GM12878 (cell line): Measurements from ENCODE around the gene DOLPP1. TPM values are rescaled to one million over a fixed set of nuclear protein-coding genes. Genes with fewer than 3 reads are reported as not detected.
A peak's percentile ranks its signal among the peaks of the same experiment; 100 is the strongest.
"Not testable (repeated sequence)": the region's sequence is repeated elsewhere in the genome, so short reads cannot be mapped to it uniquely, and the experiment has no call there.

ENCODE experiments used
- ATAC-seq: fragments of 200-7000 bp; cut with Tn5 transposase; 3 replicates; pipeline ENCODE4 v1.9.1; 2020; ENCODE audit warnings: mild to moderate bottlenecking, moderate library complexity
- BruUV-seq: library from RNA; stranded (reverse); fragments of 400-500 nt; replicated peaks from 2 replicates; lab custom pipeline; 2021; lab: Mats Ljungman, UMichigan
- CTCF ChIA-PET: fragments of 300-600 bp; sonication (Branson Sonifier 250); formaldehyde crosslinking; extraction: SDS; loops from one replicate; lab custom pipeline; 2021; ENCODE audit warnings: inconsistent platforms; lab: Yijun Ruan, JAX
- POLR2A ChIA-PET: fragments of 350-600 bp; formaldehyde crosslinking; extraction: SDS; loops from one replicate; lab custom pipeline; 2021; ENCODE audit warnings: inconsistent platforms; lab: Charles Lee
- RAD21 ChIA-PET: fragments of 300-600 bp; sonication (Branson Sonifier 250); formaldehyde crosslinking; loops from one replicate; lab custom pipeline; 2023; ENCODE audit warnings: antibody characterized with exemption; ENCODE audit not compliant: unreplicated experiment; lab: Charles Lee
- SMC1A ChIA-PET: fragments of 300-600 bp; sonication (Branson Sonifier 250); formaldehyde crosslinking; loops from one replicate; lab custom pipeline; 2023; ENCODE audit not compliant: unreplicated experiment, uncharacterized antibody; lab: Charles Lee
- DNase-seq: peaks from one replicate; pipeline ENCODE4 v3.0.0-alpha.2; 2011; ENCODE audit warnings: low read depth, low spot score
- FAIRE-seq: peaks from 3 replicates; lab custom pipeline; 2011; peaks lifted over from hg19 to GRCh38; lab: Jason Lieb, UNC
- H2AFZ ChIP-seq: 2 replicates; pipeline ENCODE4 v1.6.0; 2011; ENCODE audit warnings: low read depth, low read length, control low read depth; ENCODE audit not compliant: control insufficient read depth
- H3K27ac ChIP-seq: 2 replicates; pipeline ENCODE4 v1.5.1; 2011; ENCODE audit warnings: control low read depth; ENCODE audit not compliant: control insufficient read depth, insufficient read depth
- H3K27me3 ChIP-seq, 2 experiments: replicated peaks in 1 of 2; 2 replicates each; pipeline versions ENCODE4 v1.6.0 to v1.6.1; 2011; ENCODE audit warnings: low read length in 1 of 2; ENCODE audit not compliant: control insufficient read depth in 2 of 2, insufficient read depth in 2 of 2
- H3K36me3 ChIP-seq, 2 experiments: 2 replicates each; pipeline ENCODE4 v1.5.1; 2011; ENCODE audit warnings: low read length in 1 of 2; ENCODE audit not compliant: control insufficient read depth in 2 of 2, insufficient read depth in 2 of 2
- H3K4me1 ChIP-seq: 2 replicates; pipeline ENCODE4 v1.6.1; 2011; ENCODE audit warnings: mild to moderate bottlenecking, low read length, moderate library complexity, mixed read lengths; ENCODE audit not compliant: control insufficient read depth, insufficient read depth
- H3K4me2 ChIP-seq: 2 replicates; pipeline ENCODE4 v1.6.0; 2011; ENCODE audit warnings: control low read depth; ENCODE audit not compliant: control insufficient read depth, insufficient read depth
- H3K4me3 ChIP-seq: fragments of 200-600 bp; sonication (generic); 2 replicates; pipeline ENCODE4 v1.5.1; 2016
- H3K79me2 ChIP-seq: 2 replicates; pipeline ENCODE4 v1.6.0; 2011; ENCODE audit warnings: low read length; ENCODE audit not compliant: control insufficient read depth, insufficient read depth
- H3K9ac ChIP-seq: 2 replicates; pipeline ENCODE4 v1.8.0; 2011; ENCODE audit warnings: low read length, control low read depth, mixed read lengths; ENCODE audit not compliant: control insufficient read depth, insufficient read depth
- H3K9me3 ChIP-seq: replicated peaks from 3 replicates; pipeline ENCODE4 v1.5.1; 2011; ENCODE audit warnings: mild to moderate bottlenecking, low read length; ENCODE audit not compliant: control insufficient read depth, insufficient read depth
- H4K20me1 ChIP-seq: 2 replicates; pipeline ENCODE4 v1.6.0; 2011; ENCODE audit not compliant: control insufficient read depth, insufficient read depth
- ATF2 ChIP-seq: IDR thresholded peaks from 2 replicates; pipeline ENCODE4 v1.6.1; 2012; ENCODE audit warnings: low read length, inconsistent platforms
- IKZF1 ChIP-seq: fragments of 450-650 bp; conservative IDR thresholded peaks from 2 replicates; pipeline ENCODE4 v1.6.1; 2017; ENCODE audit warnings: antibody characterized with exemption, mild to moderate bottlenecking
- MLLT1 ChIP-seq: fragments of 450-650 bp; IDR thresholded peaks from 2 replicates; pipeline ENCODE4 v1.6.1; 2016; ENCODE audit warnings: mild to moderate bottlenecking
- WGBS: methylation state at CpG from one replicate; pipeline ENCODE4 v1.1.6; 2016; ENCODE audit warnings: low lambda C conversion rate; ENCODE audit not compliant: insufficient replicate concordance, insufficient coverage; ENCODE audit errors: missing lambda C conversion rate; 5-methylcytosine and 5-hydroxymethylcytosine counted together
- in situ Hi-C: fragments of 300-500 bp; cut with MboI; formaldehyde crosslinking; loops from 9 replicates; pipeline ENCODE4 v1.14.3; 2018; ENCODE audit warnings: mixed read lengths
- intact Hi-C: fragments of 100-400 bp; cut with micrococcal nuclease; formaldehyde crosslinking; loops from one replicate; pipeline ENCODE4 v1.14.2; 2022; ENCODE audit not compliant: unreplicated experiment
- polyA plus RNA-seq, 11 experiments: library from polyadenylated mRNA; depleted of rRNA in 4 of 11; unstranded in 6 of 11; stranded (reverse) in 5 of 11; fragments of >200 nt; fragmentation: Nextera tagmentation in 4 of 11; fragmentation: Illumina TruSeq in 1 of 11; extraction: Ambion mirVana in 4 of 11; extraction: Trizol in 1 of 11; gene quantifications; 1 replicate in 1 of 11; 2 replicates in 10 of 11; pipeline versions ENCODE4 v1.2.1 to v1.2.3, GENCODE V29; 2011 to 2016; ENCODE audit warnings: inconsistent platforms in 2 of 11, missing spikeins in 2 of 11, low read depth in 1 of 11
- total RNA-seq, 4 experiments: library from RNA; depleted of rRNA in 3 of 4; stranded (reverse); fragments of >200 nt in 3 of 4; fragmentation: Illumina TruSeq in 1 of 4; extraction: Trizol in 1 of 4; gene quantifications; 2 replicates each; pipeline versions ENCODE4 v1.2.1 to v1.2.3, GENCODE V29; 2013 to 2021

DOLPP1 gene
- total and polyA plus RNA-seq, 10 of the 15 experiments (the other 5 are each of a cell fraction or from before 2014, with no cell fraction given): 0.76 to 19.9 (median 13.4) TPM

GRCh38 chr9:129112526-129112925 lies 31.6 kb downstream of the DOLPP1 start:
- peak overlapping the region; percentile 85 for H3K9ac ChIP-seq
- ChIA-PET CTCF (interaction anchor here (0.7 to 4.4 kb wide), 6 partner anchors 10 to 544 kb away, joined by 3 to 32 read pairs (median 8); no protein-coding TSS in a partner anchor), RAD21 (interaction anchor here (1.0 to 2.2 kb wide), 5 partner anchors 13 to 30 kb away, joined by 3 to 7 read pairs (median 4); no protein-coding TSS in a partner anchor), POLR2A (interaction anchor here (0.6 to 1.9 kb wide), 7 partner anchors 9 to 525 kb away, joined by 3 to 7 read pairs (median 3); no protein-coding TSS in a partner anchor), SMC1A (interaction anchor here (0.6 to 2.6 kb wide), 5 partner anchors 9 to 553 kb away, joined by 3 to 11 read pairs (median 3); no protein-coding TSS in a partner anchor)
- TF ChIP-seq MLLT1: 0 out of 2 replicates have a peak, but pooled peaks have one; percentile 63
- intact Hi-C loops, H3K4me1 ChIP-seq, ATAC-seq, DNase-seq, FAIRE-seq, H3K36me3 ChIP-seq, BruUV-seq, H3K27me3 ChIP-seq, H2AFZ ChIP-seq, in situ Hi-C loops, H4K20me1 ChIP-seq, H3K9me3 ChIP-seq: not testable (repeated sequence)
- H3K4me3 ChIP-seq: peak overlapping the region; percentile 98
- peaks cover 25% of the 10 kb centered on the region for H3K79me2 ChIP-seq
- WGBS: 85% methylated on average over 17 of the region's 17 CpGs
- peak overlapping the region; percentile 46 for H3K4me2 ChIP-seq
- H3K27ac ChIP-seq: peak overlapping the region; percentile 92

GRCh38 chr9:129113645-129114304 lies 32.9 kb downstream of the DOLPP1 start:
- peak overlapping the region; percentile 25; the same call in 1 of the 2 replicates for H3K4me3 ChIP-seq
- 63% methylated on average over 17 of the region's 17 CpGs for WGBS
- in situ Hi-C loops: no loop called here
- no peaks in the 10 kb centered on the region for H4K20me1 ChIP-seq
- H2AFZ ChIP-seq: no peak overlapping the region
- TF ChIP-seq MLLT1: 0 out of 2 replicates have a peak, but pooled peaks have one; percentile 21
- no peak for TF ChIP-seq ATF2
- TF ChIP-seq IKZF1: peak; percentile 31; the same call in 1 of the 2 replicates
- POLR2A ChIA-PET: interaction anchor here (1.0 to 2.2 kb wide), 6 partner anchors 10 to 511 kb away, joined by 3 to 14 read pairs (median 6); no protein-coding TSS in a partner anchor
- no TSS peak for BruUV-seq
- no peaks in the 10 kb centered on the region; the same call in 2 of the 3 replicates for H3K9me3 ChIP-seq
- SMC1A ChIA-PET: interaction anchor here (1.2 to 2.6 kb wide), 4 partner anchors 12 to 512 kb away, joined by 3 to 11 read pairs (median 5); partner anchors contain the start of gene NTMT1
- intact Hi-C loops: no loop called here
- no peak overlapping the region for H3K9ac ChIP-seq
- H3K36me3 ChIP-seq: no peaks in the 10 kb centered on the region
- no peak for DNase-seq
- peak overlapping the region; percentile 59 for H3K4me2 ChIP-seq
- peak; percentile 41 for FAIRE-seq
- RAD21 ChIA-PET: interaction anchor here (0.8 to 2.0 kb wide), 4 partner anchors 12 to 30 kb away, joined by 3 to 6 read pairs (median 3); no protein-coding TSS in a partner anchor
- peaks cover 25% of the 10 kb centered on the region for H3K79me2 ChIP-seq
- peaks cover 7% of the 10 kb centered on the region for H3K4me1 ChIP-seq
- no peak overlapping the region; the same call in 1 of the 2 replicates for H3K27ac ChIP-seq
- CTCF ChIA-PET: interaction anchor here (0.8 to 4.4 kb wide), 6 partner anchors 11 to 511 kb away, joined by 3 to 32 read pairs (median 9); partner anchors contain the start of genes DOLPP1 and NTMT1
- no peaks in the 10 kb centered on the region; a peak in 1 of 4 replicates for H3K27me3 ChIP-seq
- no peak for ATAC-seq
